Naive thymus-derived CD4-positive, alpha-beta T cell (primary cell): ENCODE results near the gene SUPT6H. TPM values are rescaled to one million over a fixed set of nuclear protein-coding genes. Genes with fewer than 3 reads are reported as not detected.

Experiments used
- ATAC-seq: fragments of 150-1000 bp; cut with Tn5 transposase; 2 replicates; pipeline ENCODE4 v1.10.0; 2021; ENCODE audit warnings: mild to moderate bottlenecking, moderate library complexity
- CTCF ChIA-PET: fragments of 350-600 bp; sonication (Branson Sonifier 250); formaldehyde crosslinking; loops from one replicate; lab custom pipeline; 2021; ENCODE audit warnings: antibody characterized with exemption; lab: Charles Lee
- POLR2A ChIA-PET: fragments of 350-600 bp; sonication (Branson Sonifier 250); formaldehyde crosslinking; loops from one replicate; lab custom pipeline; 2021; ENCODE audit warnings: antibody characterized with exemption, inconsistent platforms; lab: Charles Lee
- DNase-seq, 9 donors: peaks; one replicate each; pipeline versions ENCODE4 v3.0.0 to v3.0.0-alpha.2; 2020 to 2022; ENCODE audit warnings: mixed read lengths in 1 of 9
- H3K27ac ChIP-seq: one replicate; pipeline ENCODE4 v1.7.0; 2013; ENCODE audit warnings: mild to moderate bottlenecking, low read depth, low read length, moderate library complexity
- H3K27me3 ChIP-seq, 2 donors: one replicate each; pipeline ENCODE4 v1.7.0; 2013; ENCODE audit warnings: low read length in 2 of 2, mild to moderate bottlenecking in 2 of 2, moderate library complexity in 2 of 2; ENCODE audit not compliant: control insufficient read depth in 2 of 2, insufficient read depth in 2 of 2
- H3K36me3 ChIP-seq, 3 experiments: 1 replicate in 2 of 3; 2 replicates in 1 of 3; pipeline ENCODE4 v1.7.0; 2013; ENCODE audit warnings: low read length in 3 of 3, mild to moderate bottlenecking in 3 of 3, moderate library complexity in 1 of 3; ENCODE audit not compliant: insufficient read depth in 3 of 3, control insufficient read depth in 2 of 3
- H3K4me1 ChIP-seq, 2 donors: one replicate each; pipeline ENCODE4 v1.7.0; 2013; ENCODE audit warnings: low read length in 2 of 2, mild to moderate bottlenecking in 2 of 2, moderate library complexity in 1 of 2; ENCODE audit not compliant: control insufficient read depth in 2 of 2, insufficient read depth in 2 of 2
- H3K4me3 ChIP-seq: 2 replicates; pipeline ENCODE4 v1.7.0; 2013; ENCODE audit warnings: mild to moderate bottlenecking, low read length
- H3K9me3 ChIP-seq, 3 experiments: 1 replicate in 2 of 3; 2 replicates in 1 of 3; pipeline ENCODE4 v1.7.0; 2013; ENCODE audit warnings: low read length in 3 of 3; ENCODE audit not compliant: control insufficient read depth in 2 of 3
- H3K27ac Mint-ChIP-seq, 9 donors: one replicate each; pipeline ENCODE4 v1.8.0; 2020 to 2022; ENCODE audit warnings: mixed read lengths in 9 of 9, mild to moderate bottlenecking in 8 of 9, moderate library complexity in 5 of 9, inconsistent platforms in 2 of 9
- H3K27me3 Mint-ChIP-seq, 5 donors: one replicate each; pipeline ENCODE4 v1.8.0; 2021 to 2022; ENCODE audit warnings: mixed read lengths in 5 of 5, mild to moderate bottlenecking in 1 of 5
- H3K36me3 Mint-ChIP-seq, 5 donors: one replicate each; pipeline ENCODE4 v1.8.0; 2020 to 2022; ENCODE audit warnings: mixed read lengths in 5 of 5, mild to moderate bottlenecking in 3 of 5, inconsistent platforms in 1 of 5
- H3K4me1 Mint-ChIP-seq, 7 donors: one replicate each; pipeline ENCODE4 v1.8.0; 2020 to 2022; ENCODE audit warnings: mixed read lengths in 7 of 7, mild to moderate bottlenecking in 3 of 7, inconsistent platforms in 1 of 7
- H3K4me3 Mint-ChIP-seq, 10 donors: one replicate each; pipeline ENCODE4 v1.8.0; 2020 to 2022; ENCODE audit warnings: mild to moderate bottlenecking in 10 of 10, mixed read lengths in 10 of 10, moderate library complexity in 6 of 10, inconsistent platforms in 2 of 10
- H3K9me3 Mint-ChIP-seq, 11 donors: one replicate each; pipeline ENCODE4 v1.8.0; 2020 to 2022; ENCODE audit warnings: mixed read lengths in 11 of 11, mild to moderate bottlenecking in 4 of 11, inconsistent platforms in 1 of 11, moderate library complexity in 1 of 11
- intact Hi-C, 2 donors: fragments of 100-400 bp; cut with micrococcal nuclease; formaldehyde crosslinking; loops; one replicate each; pipeline ENCODE4 v1.15.1; 2023
- polyA plus RNA-seq, 2 donors: library from polyadenylated mRNA; unstranded; fragments of 300-500 nt; fragmentation: Illumina TruSeq; gene quantifications; one replicate each; pipeline ENCODE4 v1.2.3, GENCODE V29; 2021
- total RNA-seq, 6 experiments: library from RNA in 5 of 6; stranded (reverse) in 5 of 6; gene quantifications; 1 replicate in 5 of 6; 2 replicates in 1 of 6; pipeline ENCODE4 v1.2.3 and lab custom pipeline; 2021 to 2026

The SUPT6H gene
- total and polyA plus RNA-seq, 7 experiments from 2014 or later = 9.8 to 132 (median 92.9) TPM

GRCh38 chr17:28616281-28616680 lies 45.7 kb upstream of the SUPT6H start:
- ChIA-PET CTCF (interaction anchor here (1.1 to 1.3 kb wide), 2 partner anchors 22 to 121 kb away, joined by 3 to 4 read pairs; no protein-coding TSS in a partner anchor), POLR2A (interaction anchor here (0.7 to 2.2 kb wide), 3 partner anchors 17 to 115 kb away, joined by 3 to 8 read pairs (median 5); partner anchors contain the start of genes PIGS and SPAG5)
- H3K9me3 Mint-ChIP-seq = no peaks in the 10 kb centered on the region
- no peaks in the 10 kb centered on the region for H3K27me3 ChIP-seq
- no peak overlapping the region for H3K4me3 ChIP-seq
- peaks cover 8 to 52% (median 25%) of the 10 kb centered on the region in 5 donors for H3K36me3 Mint-ChIP-seq
- H3K36me3 ChIP-seq = peaks cover 25 to 75% (median 59%) of the 10 kb centered on the region in 3 experiments
- no peaks in the 10 kb centered on the region for H3K9me3 ChIP-seq
- H3K4me3 Mint-ChIP-seq = no peak overlapping the region
- ATAC-seq (no peak), DNase-seq (no peak)
- H3K27ac Mint-ChIP-seq = no peak overlapping the region
- intact Hi-C loops = no loop called here
- H3K27ac ChIP-seq = no peak overlapping the region
- no peaks in the 10 kb centered on the region for H3K4me1 ChIP-seq
- no peaks in the 10 kb centered on the region for H3K27me3 Mint-ChIP-seq
- peaks cover 6 to 19% (median 10%) of the 10 kb centered on the region in 7 donors for H3K4me1 Mint-ChIP-seq

GRCh38 chr17:28618464-28618863 lies 43.5 kb upstream of the SUPT6H start:
- no peak overlapping the region for H3K4me3 Mint-ChIP-seq
- no peaks in the 10 kb centered on the region for H3K9me3 ChIP-seq
- H3K9me3 Mint-ChIP-seq = no peaks in the 10 kb centered on the region
- POLR2A ChIA-PET = interaction anchor here (2.1 kb wide), 1 partner anchor 19 kb away, joined by 8 read pairs; the partner anchor contains the start of gene SPAG5
- intact Hi-C loops = no loop called here
- no peaks in the 10 kb centered on the region for H3K4me1 ChIP-seq
- ATAC-seq = no peak
- no peak for DNase-seq
- H3K27me3 ChIP-seq = no peaks in the 10 kb centered on the region
- no peak overlapping the region for H3K27ac ChIP-seq
- no peak overlapping the region for H3K27ac Mint-ChIP-seq
- CTCF ChIA-PET = interaction anchor here (0.9 to 1.2 kb wide), 2 partner anchors 16 to 126 kb away, joined by 3 read pairs; no protein-coding TSS in a partner anchor
- H3K36me3 ChIP-seq = peaks cover 25 to 96% (median 76%) of the 10 kb centered on the region in 3 experiments
- no peak overlapping the region for H3K4me3 ChIP-seq
- H3K27me3 Mint-ChIP-seq = no peaks in the 10 kb centered on the region
- peaks cover 0 to 9% (median 3%) of the 10 kb centered on the region in 7 donors for H3K4me1 Mint-ChIP-seq
- peaks cover 12 to 67% (median 32%) of the 10 kb centered on the region in 5 donors for H3K36me3 Mint-ChIP-seq

GRCh38 chr17:28620010-28620409 lies 42.0 kb upstream of the SUPT6H start:
- H3K36me3 ChIP-seq = peaks cover 25 to 97% (median 83%) of the 10 kb centered on the region in 3 experiments
- H3K4me3 ChIP-seq = no peak overlapping the region
- H3K27me3 ChIP-seq = no peaks in the 10 kb centered on the region
- ChIA-PET POLR2A (interaction anchor here (1.0 kb wide), 1 partner anchor 14 kb away, joined by 4 read pairs; no protein-coding TSS in a partner anchor), CTCF (interaction anchor here (0.8 kb wide), 1 partner anchor 68 kb away, joined by 3 read pairs; no protein-coding TSS in a partner anchor)
- H3K4me1 ChIP-seq = no peaks in the 10 kb centered on the region
- DNase-seq = no peak
- Mint-ChIP-seq H3K27me3 (no peaks in the 10 kb centered on the region), H3K27ac (peak overlapping the region in 2 of 9 donors; percentile 3 to 59), H3K9me3 (no peaks in the 10 kb centered on the region), H3K4me3 (no peak overlapping the region), H3K4me1 (no peaks in the 10 kb centered on the region), H3K36me3 (peaks cover 16 to 74% (median 30%) of the 10 kb centered on the region in 5 donors)
- ATAC-seq = no peak
- intact Hi-C loops = no loop called here
- no peak overlapping the region for H3K27ac ChIP-seq
- H3K9me3 ChIP-seq = no peaks in the 10 kb centered on the region

- POLR2A ChIA-PET = no interaction called here
- H3K4me3 Mint-ChIP-seq = no peak overlapping the region
Measured at GRCh38 chr17:28622186-28622585, 39.8 kb upstream of the SUPT6H start.

GRCh38 chr17:28623696-28624095 lies 38.3 kb upstream of the SUPT6H start:
- Mint-ChIP-seq H3K36me3 (peaks cover 17 to 68% (median 35%) of the 10 kb centered on the region in 5 donors), H3K27ac (no peak overlapping the region), H3K27me3 (no peaks in the 10 kb centered on the region), H3K4me1 (peaks cover 0 to 5% (median 4%) of the 10 kb centered on the region in 7 donors), H3K4me3 (no peak overlapping the region), H3K9me3 (no peaks in the 10 kb centered on the region)
- intact Hi-C loops = no loop called here
- POLR2A ChIA-PET = interaction anchor here (1.2 kb wide), 1 partner anchor 19 kb away, joined by 4 read pairs; no protein-coding TSS in a partner anchor
- Histone ChIP-seq H3K36me3 (peaks cover 23 to 96% (median 58%) of the 10 kb centered on the region in 3 experiments), H3K4me1 (no peaks in the 10 kb centered on the region), H3K9me3 (no peaks in the 10 kb centered on the region), H3K27me3 (no peaks in the 10 kb centered on the region), H3K4me3 (no peak overlapping the region), H3K27ac (no peak overlapping the region)
- ATAC-seq (no peak), DNase-seq (no peak)
- CTCF ChIA-PET = no interaction called here

More at GRCh38 chr17:28622186-28622585, 39.8 kb upstream of the SUPT6H start:
- Mint-ChIP-seq H3K27ac (peak overlapping the region in 2 of 9 donors; percentile 12 to 51), H3K9me3 (no peaks in the 10 kb centered on the region), H3K4me1 (peaks cover 0 to 5% (median under 1%) of the 10 kb centered on the region in 7 donors), H3K36me3 (peaks cover 12 to 68% (median 38%) of the 10 kb centered on the region in 5 donors), H3K27me3 (no peaks in the 10 kb centered on the region)
- CTCF ChIA-PET = no interaction called here
- ATAC-seq (no peak), DNase-seq (no peak)
- H3K36me3 ChIP-seq = peaks cover 19 to 94% (median 70%) of the 10 kb centered on the region in 3 experiments
- no peaks in the 10 kb centered on the region for H3K27me3 ChIP-seq
- H3K4me1 ChIP-seq = no peaks in the 10 kb centered on the region
- no peak overlapping the region for H3K27ac ChIP-seq
- H3K9me3 ChIP-seq = no peaks in the 10 kb centered on the region
- intact Hi-C loops = no loop called here
- no peak overlapping the region for H3K4me3 ChIP-seq

GRCh38 chr17:28624148-28624547 lies 37.9 kb upstream of the SUPT6H start:
- Mint-ChIP-seq H3K27ac (no peak overlapping the region), H3K27me3 (no peaks in the 10 kb centered on the region), H3K4me3 (no peak overlapping the region), H3K36me3 (peaks cover 17 to 66% (median 32%) of the 10 kb centered on the region in 5 donors), H3K4me1 (peaks cover 0 to 5% (median 4%) of the 10 kb centered on the region in 7 donors), H3K9me3 (no peaks in the 10 kb centered on the region)
- DNase-seq (no peak), ATAC-seq (no peak)
- CTCF ChIA-PET = no interaction called here
- H3K27ac ChIP-seq = no peak overlapping the region
- H3K36me3 ChIP-seq = peaks cover 19 to 93% (median 54%) of the 10 kb centered on the region in 3 experiments
- H3K4me1 ChIP-seq = no peaks in the 10 kb centered on the region
- H3K9me3 ChIP-seq = no peaks in the 10 kb centered on the region
- no peaks in the 10 kb centered on the region for H3K27me3 ChIP-seq
- H3K4me3 ChIP-seq = no peak overlapping the region
- intact Hi-C loops = no loop called here
- POLR2A ChIA-PET = interaction anchor here (1.2 kb wide), 1 partner anchor 18 kb away, joined by 4 read pairs; no protein-coding TSS in a partner anchor
